Measurements from ENCODE around the gene TYK2.

- no peak for TF ChIP-seq POLR2A (IDR thresholded peaks at IDR 0.05)
- no peak for TF ChIP-seq CTCF (IDR thresholded peaks at IDR 0.05)
These were observed 38.9 kb upstream of the TYK2 start for GRCh38 chr19:10419200-10419645.
